Tongue (tissue), 2 donors: Measurements from ENCODE around the gene HDAC6. TPM values are rescaled to one million over a fixed set of nuclear protein-coding genes. Genes with fewer than 3 reads are reported as not detected.
A peak's percentile ranks its signal among the peaks of the same experiment; 100 is the strongest.

Source experiments
- DNase-seq: peaks from one replicate; pipeline ENCODE4 v3.0.0-alpha.2; 2015
- total RNA-seq: library from RNA; depleted of rRNA; stranded (reverse); fragments of >200 nt; gene quantifications from one replicate; pipeline ENCODE4 v1.2.3, GENCODE V29; 2014

HDAC6 gene
- total RNA-seq, result 119 TPM

DNA sequence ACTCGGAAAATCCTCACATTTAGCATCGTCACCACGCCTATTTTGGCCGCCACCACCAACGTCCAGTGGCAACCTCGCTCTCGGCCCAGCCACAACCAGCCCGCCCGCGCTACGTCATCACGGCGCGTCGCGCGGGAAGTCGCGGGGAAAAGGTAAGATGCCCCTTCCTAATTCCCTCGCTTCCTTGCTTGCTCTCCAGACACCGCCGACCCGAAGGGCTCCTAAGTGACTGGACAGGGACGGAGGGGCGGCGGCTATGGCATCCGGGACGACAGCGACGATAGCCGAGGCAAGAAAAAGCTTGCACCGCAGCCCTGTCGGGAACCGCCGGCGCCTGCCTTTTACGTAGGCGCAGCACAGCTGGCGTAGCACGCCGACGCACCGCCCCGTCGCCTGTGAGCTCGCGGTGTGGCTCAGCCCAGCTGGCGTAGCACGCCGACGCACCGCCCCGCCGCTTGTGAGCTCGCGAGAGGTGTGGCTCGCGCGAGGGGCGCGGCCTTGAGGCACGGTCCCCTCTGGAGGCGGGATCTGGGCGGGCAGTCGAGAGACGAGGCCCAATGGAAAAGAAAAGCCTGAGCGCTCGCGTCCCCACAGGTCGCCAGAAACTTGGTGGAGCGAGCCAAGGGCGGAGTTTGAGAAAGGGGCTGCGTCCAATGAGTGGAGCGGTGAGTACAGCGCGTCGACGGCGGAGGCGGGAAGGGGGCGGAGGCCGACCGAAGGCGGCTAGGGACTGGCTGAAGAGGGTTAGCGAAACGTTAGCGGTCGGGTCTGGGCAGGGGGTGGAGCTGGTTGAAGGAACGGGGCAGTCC, at the start of gene HDAC6:
HDAC6 (plus strand) TSS at position 788 of the 809 bp plus-strand sequence. CDS start 626 bp downstream, outside the sequence.
- DNase-seq, result peak; percentile 99

DNA sequence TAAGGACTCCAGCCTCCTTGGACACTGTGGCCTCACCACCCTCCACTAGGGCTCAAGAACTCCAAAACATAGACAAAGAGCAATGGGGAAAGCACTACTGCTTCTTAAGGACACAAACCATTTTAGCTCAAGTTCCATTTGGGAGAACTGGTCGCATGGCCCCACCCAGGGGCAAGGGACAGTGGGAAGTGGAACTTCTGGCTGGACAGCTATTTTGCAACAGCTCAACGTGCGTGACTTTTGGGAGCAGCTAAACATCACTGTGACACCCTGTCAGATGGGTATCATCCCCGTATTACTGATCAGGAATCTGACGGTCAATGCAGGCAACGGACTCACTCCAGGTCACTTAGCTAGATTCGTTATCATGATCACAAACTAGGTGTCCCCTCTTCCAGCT, 49.4 kb upstream of the HDAC6 start:
- DNase-seq, result no peak

DNA sequence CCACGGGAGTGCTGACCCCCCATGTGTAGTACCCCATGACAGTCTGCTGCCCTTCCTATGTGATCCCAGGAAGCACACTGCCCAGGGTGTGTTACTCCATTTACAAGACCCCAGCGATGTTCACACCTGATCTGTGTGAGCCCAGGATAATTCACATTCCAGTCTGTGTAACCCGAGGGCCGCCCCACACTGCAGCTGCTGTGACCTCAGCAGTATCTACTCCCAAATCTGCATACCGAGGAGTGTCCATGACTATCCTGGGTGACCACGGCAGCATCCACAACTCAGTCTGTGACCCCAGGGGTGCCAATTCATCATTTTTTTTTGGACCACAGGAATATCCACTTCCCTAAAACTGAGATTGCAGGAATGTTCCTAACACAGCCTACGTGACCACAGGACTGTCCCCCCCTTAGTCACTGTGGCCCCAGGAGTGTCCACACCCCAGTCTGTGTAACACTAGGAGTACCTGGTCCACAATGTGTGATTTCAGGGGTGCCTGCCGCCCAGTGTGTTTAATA, 48.1 kb upstream of the HDAC6 start:
- DNase-seq, result no peak

DNA sequence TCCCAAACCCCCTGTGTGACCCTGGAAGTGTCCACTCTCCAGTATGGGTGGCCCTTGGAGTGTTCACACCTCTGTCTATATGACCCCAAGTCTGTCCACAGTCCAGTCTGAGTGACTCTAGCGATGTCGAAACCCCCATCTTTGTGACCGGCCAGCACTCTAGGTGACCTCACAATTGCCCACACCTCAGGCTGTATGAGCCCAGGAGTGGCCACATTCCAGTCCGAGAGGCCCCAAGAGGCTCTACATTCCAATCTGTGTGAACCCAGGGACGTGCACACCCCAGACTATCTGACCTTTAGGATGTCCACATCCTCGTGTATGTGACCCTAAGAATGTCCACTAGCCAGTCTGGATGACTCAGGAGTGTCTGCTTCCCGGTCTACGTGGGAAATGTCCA, 47.6 kb upstream of the HDAC6 start:
- DNase-seq, result no peak

DNA sequence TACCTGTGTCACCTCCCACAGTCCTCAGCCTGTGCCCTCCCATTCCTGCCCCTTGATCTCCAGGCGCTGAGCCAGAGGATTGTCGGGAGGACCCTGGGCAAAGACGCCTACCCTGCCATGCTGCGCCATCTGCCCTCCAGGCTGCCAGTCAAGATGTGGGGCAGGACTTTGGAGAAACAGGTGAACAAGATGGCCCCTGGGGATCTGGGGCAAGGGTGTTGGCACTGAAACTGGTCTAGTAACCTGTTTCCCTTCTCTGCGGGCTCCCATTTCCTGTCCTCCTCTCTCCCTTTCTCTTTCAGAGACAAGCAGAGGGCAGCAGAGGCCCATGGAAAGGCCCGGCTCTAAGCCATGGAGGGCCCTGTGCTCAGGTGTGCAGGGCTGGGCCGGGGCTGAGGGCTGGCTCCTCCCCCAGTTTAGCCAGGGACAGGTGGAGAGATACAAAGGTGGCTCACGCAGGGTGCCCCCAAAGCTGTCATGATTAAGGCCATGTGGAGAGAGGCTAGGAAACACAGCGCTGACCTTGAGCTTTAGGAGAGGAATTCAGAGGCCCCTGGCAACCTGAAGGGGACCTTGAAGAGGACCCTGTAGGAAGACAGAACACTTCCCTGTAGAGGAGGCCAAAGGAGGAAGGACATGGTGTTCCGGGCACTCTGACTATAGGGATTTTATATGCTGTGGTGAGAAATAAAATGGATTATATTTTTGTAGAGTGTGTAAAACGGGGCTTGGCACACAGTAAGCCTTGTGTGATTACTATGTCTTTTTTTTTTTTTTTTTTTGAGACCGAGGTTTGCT, 40.0 kb upstream of the HDAC6 start, which contains the start of gene GLOD5:
GLOD5 (plus strand) TSS at position 74 of the 798 bp plus-strand sequence; CDS start at position 118, 44 bp downstream.
- peak; percentile 16 for DNase-seq

DNA sequence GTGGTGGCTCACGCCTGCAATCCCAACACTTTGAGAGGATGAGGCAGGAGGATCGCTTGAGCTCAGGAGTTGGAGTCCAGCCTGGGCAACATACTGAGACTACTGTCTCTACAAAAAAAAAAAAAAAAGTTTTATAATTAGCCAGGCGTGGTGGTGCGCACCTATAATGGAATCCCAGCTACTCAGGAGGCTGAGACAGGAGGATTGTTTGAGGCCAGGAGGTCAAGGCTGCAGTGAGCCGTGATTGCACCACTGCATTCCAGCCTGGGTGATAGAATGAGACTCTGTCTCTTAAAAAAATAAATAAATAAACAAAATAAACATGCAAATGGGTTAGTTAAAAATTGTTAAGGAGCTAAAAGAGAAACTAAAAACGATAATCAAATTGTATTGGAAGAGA, 32.6 kb upstream of the HDAC6 start:
- no peak for DNase-seq

DNA sequence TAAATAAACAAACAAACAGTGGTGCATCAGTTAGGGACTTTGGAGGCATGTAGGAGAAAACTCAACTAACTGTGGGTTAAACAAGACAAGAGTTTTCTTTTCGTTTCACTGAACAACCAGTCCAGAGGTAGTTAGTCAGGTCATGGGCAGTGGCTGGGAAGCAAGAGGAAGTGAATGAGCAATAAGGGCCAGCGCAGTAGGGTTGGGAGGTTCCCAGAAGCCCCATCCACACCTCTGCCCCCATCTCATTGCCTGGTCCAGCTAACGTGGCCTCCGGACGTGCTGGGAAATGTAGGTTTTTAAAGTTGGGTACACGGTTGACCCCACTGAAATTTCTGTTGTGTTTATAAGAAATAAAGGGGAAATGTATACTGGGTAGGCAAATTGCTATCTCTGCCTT, 31.6 kb upstream of the HDAC6 start:
- DNase-seq, result no peak

DNA sequence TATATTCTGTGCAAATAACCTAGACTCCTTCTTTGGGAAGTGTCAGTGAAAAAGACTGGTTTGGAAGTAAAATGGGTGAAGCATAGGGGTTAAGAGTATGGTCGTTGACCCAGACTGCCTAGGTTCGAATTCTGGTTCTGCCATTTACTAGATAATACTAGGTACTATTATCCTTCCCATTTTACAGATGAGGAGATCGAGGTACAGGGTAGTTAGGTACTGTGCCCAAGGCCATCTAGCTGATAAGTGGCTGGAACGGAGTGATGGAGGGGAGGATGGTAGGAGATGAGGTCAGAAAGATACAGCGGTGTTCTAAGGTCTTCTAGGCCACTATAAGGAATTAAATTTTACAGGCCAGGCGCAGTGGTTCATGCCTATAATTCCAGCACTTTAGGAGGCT, 29.3 kb upstream of the HDAC6 start:
- DNase-seq, result no peak

DNA sequence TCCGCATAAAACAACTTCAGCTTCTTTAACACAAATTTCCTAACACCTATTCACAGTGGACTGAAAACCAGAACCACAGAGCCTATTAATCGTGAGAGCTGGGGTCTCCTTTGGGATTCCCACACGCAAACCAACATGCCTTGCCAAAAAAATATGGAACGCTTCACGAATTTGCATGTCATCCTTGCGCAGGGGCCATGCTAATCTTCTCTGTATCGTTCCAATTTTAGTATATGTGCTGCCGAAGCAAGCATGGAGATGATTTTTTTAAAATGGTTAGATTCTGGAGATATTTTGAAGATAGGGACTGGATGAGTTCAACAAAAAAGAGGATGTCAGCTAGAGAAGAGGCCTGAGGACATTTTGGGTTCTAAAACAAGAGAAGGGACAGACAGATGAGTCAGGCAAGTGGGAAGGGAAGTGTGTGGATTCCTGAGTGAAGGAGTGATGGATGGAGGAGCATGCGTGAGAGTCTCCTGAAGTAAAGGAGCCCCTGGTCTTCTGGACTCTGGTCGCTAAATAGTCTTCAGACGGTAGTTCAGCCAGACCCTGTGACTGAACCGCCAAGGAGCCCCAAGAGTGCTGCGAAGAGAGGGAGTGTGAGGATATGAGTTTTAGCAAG, 24.9 kb upstream of the HDAC6 start:
- DNase-seq, result no peak

DNA sequence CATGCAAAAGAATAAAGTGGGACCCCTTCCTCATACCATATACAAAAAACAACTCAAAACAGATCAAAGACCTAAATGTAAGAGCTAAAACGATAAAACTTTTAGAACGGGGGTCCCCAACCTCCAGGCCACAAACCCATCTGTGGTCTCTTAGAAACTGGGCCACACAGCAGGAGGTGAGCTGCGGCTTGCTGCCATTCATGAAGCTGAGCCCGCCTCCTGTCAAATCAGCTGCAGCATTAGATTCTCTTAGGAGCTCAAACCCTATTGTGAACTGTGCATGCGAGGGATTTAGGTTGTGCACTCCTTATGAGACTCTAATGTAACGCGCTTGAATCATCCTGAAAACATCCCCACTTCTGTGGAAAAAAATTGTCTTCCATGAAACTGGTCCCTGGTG, 22.5 kb upstream of the HDAC6 start:
- no peak for DNase-seq

DNA sequence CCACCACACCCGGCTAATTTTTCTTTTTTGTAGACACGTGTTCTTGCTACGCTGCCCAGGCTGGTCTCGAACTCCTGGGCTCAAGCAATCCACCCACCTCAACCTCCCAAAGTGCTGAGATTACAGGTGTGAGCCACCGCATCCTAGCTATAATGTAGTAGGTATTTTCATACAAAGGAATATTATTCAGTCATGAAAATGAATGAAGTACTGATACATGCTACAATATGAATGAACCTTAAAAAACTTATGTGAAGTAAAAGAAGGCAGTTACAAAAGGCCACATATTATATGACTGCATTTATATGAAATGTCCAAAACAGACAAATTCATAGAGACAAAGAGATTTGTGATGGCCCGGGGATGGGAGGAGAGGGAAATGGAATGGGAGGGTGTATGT, 20.2 kb upstream of the HDAC6 start:
- DNase-seq, result no peak

DNA sequence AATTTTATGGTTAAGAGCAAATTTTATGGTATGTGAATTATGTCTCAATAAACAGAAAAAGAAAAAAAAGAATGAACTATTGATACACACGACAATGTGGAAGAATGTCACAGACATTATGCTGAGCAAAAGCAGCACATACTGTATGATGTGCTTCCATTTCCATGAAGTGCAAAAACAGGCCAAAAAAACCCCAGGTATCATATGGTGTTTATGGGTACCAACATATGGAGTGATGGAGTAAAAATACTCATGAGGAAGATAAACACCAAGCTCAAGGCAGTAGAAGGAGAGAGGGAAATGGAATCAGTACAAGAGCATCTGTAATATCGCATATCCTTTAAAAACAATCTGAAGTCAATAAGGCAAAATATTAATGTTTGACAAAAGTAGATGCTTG, 19.7 kb upstream of the HDAC6 start:
- DNase-seq, result no peak

DNA sequence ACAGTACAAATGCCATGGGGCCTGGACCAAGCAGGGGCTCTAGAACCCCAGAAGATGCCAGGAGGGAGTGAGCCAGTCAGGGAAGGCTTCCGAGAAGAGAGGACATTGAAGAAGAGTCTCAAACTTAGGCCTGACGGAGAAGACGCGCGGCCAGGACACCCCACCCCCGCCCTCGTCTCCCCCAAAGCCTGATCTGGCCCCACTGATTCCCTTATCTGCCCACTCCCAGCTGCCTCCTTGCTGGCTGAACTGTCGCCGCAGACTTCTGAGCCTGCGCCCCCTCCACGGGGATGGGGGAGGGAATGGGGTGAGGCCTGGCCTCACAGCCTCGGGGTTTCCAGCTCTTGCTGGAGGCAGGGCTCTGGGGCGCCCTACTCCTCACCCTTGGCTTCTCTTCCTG, 19.1 kb upstream of the HDAC6 start:
- no peak for DNase-seq

DNA sequence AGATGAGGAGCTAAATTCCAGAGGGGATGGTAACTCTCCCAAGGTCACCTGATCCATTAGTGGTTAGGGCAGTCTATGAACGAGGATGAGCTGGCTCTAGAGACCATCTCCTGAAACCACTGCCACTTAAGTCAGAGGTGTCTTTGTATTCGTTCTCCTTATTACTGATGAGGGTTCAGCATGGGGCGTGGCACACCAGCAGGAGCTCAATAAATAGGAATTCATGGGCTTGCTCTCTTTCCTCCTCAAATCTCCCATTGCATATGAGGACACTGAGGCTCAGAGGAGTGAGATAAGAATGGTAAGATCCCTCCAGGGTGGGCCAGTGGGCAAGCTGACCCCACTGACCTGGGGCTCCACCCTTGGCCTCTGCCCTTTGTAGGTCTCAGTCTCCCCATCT, 17.1 kb upstream of the HDAC6 start:
- no peak for DNase-seq

DNA sequence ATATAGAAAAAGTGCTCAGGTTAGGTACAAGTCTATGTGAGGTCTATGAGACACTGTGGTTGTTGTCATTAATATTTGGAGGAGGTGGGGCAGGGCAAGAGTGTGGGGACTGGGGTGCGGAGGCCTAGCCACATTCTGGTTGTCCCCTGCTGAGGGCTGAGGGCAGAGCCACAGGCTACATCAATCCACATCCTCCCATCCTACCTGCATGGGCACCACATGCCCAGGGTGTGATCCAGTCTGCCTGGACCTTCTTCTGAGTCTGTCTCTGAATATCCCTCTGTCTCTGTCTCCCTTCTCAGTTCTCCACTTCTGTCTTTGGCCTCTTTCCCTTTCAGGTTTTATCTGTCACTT, 16.7 kb upstream of the HDAC6 start:
- DNase-seq, result no peak

DNA sequence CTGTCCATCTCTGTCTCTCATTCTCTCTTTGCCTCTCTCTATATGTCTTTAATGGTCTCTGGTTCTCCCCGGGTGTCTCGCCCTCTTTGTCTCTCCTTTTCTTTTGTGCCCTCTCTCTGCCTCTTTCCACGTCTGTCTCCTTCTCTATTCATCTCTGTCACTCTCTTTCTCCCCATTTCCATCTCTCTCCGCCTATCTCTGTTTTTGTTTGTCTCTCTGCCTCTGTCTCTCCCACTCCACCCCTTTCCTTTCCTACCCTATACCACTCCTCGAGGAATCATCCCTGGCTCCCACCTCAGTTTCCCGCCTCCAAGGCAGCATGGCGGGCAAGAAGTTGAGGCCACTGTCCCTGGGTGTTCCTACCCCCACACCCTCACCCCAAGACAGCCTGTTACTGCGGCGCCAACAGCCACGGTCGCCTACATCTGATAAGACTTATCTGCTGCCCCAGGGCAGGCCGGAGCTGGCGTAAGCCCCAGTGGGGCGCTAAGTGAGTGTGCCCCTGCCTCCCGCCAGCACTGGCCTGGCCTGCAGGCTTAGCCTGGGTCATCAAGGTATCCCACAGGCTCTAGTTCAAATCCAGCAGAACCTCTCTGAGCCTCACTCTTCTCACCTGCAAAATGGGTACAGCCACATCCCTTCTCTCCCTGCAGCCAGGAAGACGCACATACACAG, 16.2 kb upstream of the HDAC6 start:
- no peak for DNase-seq

DNA sequence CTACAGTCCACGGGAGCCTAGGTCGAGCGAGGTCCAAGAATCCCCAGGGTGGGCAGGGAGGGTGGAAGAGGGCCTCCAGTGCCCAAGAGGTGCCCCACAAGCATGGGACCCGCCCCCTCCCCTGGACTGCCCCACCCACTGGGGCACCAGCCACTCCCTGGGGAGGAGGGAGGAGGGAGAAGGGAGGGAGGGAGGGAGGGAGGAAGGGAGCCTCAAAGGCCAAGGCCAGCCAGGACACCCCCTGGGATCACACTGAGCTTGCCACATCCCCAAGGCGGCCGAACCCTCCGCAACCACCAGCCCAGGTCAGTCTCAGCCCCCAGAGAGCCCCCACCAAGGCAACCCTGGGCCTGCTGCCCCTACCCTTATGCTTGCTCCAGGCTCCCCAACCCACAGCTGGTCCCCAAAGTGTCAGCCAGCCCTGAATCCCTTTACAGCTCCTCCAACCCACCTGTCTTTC, 15.5 kb upstream of the HDAC6 start, which contains the start of gene GATA1:
GATA1 (plus strand) TSS at position 250 of the 460 bp plus-strand sequence. CDS start 4,520 bp downstream, outside the sequence.
- no peak for DNase-seq

DNA sequence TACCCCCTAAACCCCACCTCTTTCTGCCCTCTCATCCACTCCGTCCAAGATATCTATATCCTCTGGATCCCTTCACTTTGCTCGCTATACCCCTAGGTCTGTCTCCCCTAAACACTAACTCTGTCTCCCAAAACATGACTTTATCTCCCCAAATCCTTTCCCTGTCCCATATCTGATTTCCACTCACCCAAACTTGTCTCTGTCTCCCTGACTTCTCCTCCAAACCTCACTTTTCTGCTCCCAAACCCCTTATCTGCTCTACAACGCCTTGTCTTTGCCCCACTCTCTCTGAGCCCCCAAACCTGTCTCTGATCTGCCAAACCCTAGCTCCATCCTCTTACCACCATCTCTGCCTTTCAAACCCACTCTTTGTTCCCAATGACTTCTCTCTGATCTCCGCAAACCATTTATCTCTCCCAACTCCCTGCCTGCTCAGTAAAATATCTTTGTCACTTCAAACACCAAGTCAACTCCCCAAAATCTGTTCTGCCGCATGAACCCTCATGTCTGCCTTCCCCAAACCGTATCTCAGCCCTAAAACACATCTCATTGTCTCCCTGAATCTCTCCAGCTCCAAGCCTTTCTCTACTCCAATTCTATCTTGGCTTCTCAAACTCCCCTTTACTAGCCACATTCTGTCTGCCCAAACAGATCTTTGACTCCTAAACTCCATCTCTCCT, 14.9 kb upstream of the HDAC6 start:
- no peak for DNase-seq

DNA sequence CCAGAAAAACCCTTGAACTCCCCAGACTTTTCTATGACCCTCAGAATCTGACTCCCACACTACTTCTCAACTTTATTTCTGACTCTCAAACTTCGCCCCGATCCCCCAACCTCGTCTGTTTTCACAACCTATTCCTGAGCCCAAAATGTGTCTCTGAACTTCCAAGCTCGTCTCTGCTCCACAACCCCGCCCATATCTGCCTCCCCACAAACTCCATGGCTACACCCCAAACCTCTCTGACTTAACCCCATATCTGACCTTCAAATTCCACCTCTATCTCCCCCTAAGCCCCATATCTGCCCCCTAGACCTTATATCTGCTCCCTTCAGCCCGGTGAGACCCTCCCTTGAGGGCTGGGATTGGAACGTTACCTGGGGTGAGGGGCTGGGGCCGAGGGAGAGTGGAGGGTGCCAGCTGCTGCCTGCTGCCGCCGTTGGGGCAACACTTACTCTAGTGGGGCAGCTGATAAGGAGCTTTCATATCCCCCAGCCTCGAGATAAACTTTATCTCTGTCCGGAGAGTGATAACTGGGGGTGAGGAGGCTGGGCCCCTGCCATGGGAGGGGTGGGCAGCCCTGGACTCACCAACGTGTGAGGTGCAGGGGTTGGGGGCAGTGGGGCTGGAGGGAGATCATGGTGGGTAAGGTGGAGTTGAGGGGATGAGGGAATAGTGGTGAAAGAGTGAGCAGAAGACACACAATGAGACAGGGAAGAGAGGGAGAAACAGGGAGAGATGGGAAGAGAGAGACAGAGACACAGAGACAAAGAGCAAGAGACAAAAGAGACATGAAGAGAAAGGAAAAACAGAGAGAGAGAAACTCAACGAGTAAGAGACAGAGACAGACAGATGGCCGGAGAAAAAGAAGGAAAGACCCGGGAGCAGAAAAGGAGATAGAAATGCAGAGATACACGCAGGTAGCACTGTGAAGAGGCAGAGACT, 14.1 kb upstream of the HDAC6 start:
- no peak for DNase-seq
